Measurements from ENCODE around the gene PREX1. TPM values are rescaled to one million over a fixed set of nuclear protein-coding genes. Genes with fewer than 3 reads are reported as not detected.
A peak's percentile ranks its signal among the peaks of the same experiment; 100 is the strongest.

PREX1 gene
- total RNA-seq, 3 donors from 2014 or later: 28.8 to 31.4 (median 29.5) TPM

GRCh38 chr20:48737434-48738093, 90.2 kb downstream of the PREX1 start:
- peaks cover 36% of the 10 kb centered on the region for H3K36me3 Mint-ChIP-seq (ENCODE audit: insufficient read depth)
- peaks cover 54% of the 10 kb centered on the region for H3K4me1 Mint-ChIP-seq (ENCODE audit: low read depth)
- H3K9me3 Mint-ChIP-seq: no peaks in the 10 kb centered on the region
- H3K27me3 Mint-ChIP-seq (ENCODE audit: low read depth): no peaks in the 10 kb centered on the region
- DNase-seq (no peak), ATAC-seq (no peak)
- no peak overlapping the region for H3K4me3 Mint-ChIP-seq

DNA sequence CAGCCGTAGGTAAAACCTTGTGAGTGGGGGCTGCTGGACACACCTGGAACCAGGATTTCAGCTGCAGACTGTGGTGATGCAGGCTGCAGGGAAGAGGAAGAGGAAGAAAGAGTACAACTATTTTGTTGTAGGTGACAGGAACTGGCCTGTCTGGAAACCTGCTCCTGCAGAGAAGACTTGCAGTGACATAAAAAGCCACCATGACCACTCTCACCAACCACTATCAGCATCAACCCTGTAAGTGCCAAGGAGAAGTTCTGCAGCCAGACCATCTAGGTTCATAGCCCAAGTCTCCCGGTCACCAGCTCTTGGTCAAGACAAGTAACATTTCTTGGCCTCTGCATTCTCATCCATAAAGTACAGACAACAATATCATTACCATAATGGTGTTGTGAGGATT, 91.2 kb downstream of the PREX1 start:
- H3K27me3 Mint-ChIP-seq (ENCODE audit: low read depth): no peaks in the 10 kb centered on the region
- H3K36me3 Mint-ChIP-seq (ENCODE audit: insufficient read depth): peaks cover 33% of the 10 kb centered on the region
- ATAC-seq: no peak
- no peaks in the 10 kb centered on the region for H3K9me3 Mint-ChIP-seq
- peaks cover 54% of the 10 kb centered on the region for H3K4me1 Mint-ChIP-seq (ENCODE audit: low read depth)
- H3K4me3 Mint-ChIP-seq: no peak overlapping the region
- DNase-seq: no peak

- H3K9me3 Mint-ChIP-seq: no peaks in the 10 kb centered on the region
- DNase-seq (no peak), ATAC-seq (no peak)
- H3K4me3 Mint-ChIP-seq: no peak overlapping the region
- H3K4me1 Mint-ChIP-seq (ENCODE audit: low read depth): peaks cover 51% of the 10 kb centered on the region
- H3K36me3 Mint-ChIP-seq (ENCODE audit: insufficient read depth): peaks cover 32% of the 10 kb centered on the region
- H3K27me3 Mint-ChIP-seq (ENCODE audit: low read depth): no peaks in the 10 kb centered on the region
These were observed 91.6 kb downstream of the PREX1 start for GRCh38 chr20:48736231-48736630.

- peaks cover 36% of the 10 kb centered on the region for H3K36me3 Mint-ChIP-seq (ENCODE audit: insufficient read depth)
- no peak overlapping the region for H3K4me3 Mint-ChIP-seq
- no peaks in the 10 kb centered on the region for H3K9me3 Mint-ChIP-seq
- no peak for DNase-seq
- H3K4me1 Mint-ChIP-seq (ENCODE audit: low read depth): peaks cover 55% of the 10 kb centered on the region
- no peak for ATAC-seq
- no peaks in the 10 kb centered on the region for H3K27me3 Mint-ChIP-seq (ENCODE audit: low read depth)
These were observed 92.7 kb downstream of the PREX1 start for GRCh38 chr20:48735112-48735511.

DNA sequence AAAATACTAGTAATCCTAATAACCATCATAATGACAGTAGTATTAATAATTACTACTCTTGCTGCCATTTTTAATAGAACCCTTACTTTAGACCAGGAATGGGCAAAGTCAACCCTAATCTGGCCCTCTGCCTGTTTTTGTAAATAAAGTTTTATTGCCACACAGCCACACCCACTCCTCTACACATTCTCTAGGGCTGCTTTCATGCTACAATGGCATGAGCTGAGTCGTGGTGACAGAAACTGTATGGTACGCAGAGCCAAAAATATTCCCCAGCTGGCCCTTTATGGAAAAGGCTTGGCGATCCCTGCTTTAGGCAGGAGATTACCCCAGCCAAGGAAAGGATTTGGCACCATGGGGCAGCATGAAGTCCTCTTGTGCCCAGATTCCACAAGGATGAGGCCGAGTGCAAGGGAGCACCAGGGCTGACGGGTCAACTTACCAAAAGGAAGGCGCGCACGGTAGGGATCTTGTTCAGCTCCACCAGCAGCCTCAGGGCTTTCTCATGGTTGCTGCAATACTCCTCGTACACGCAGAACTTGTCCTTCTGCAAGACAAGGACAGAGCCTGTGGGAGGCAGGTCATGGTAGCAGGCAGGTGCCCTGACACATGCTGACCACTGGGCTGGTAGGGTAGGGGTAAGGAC, 93.6 kb downstream of the PREX1 start:
- peaks cover 55% of the 10 kb centered on the region for H3K4me1 Mint-ChIP-seq (ENCODE audit: low read depth)
- H3K9me3 Mint-ChIP-seq: no peaks in the 10 kb centered on the region
- H3K27me3 Mint-ChIP-seq (ENCODE audit: low read depth): no peaks in the 10 kb centered on the region
- no peak for DNase-seq
- peaks cover 45% of the 10 kb centered on the region for H3K36me3 Mint-ChIP-seq (ENCODE audit: insufficient read depth)
- H3K4me3 Mint-ChIP-seq: no peak overlapping the region
- no peak for ATAC-seq

GRCh38 chr20:48733296-48733790, 94.5 kb downstream of the PREX1 start:
- ATAC-seq: peak in 1 of 2 donors; percentile 48
- no peaks in the 10 kb centered on the region for H3K27me3 Mint-ChIP-seq (ENCODE audit: low read depth)
- no peak overlapping the region for H3K4me3 Mint-ChIP-seq
- H3K4me1 Mint-ChIP-seq (ENCODE audit: low read depth): peaks cover 48% of the 10 kb centered on the region
- DNase-seq: no peak
- H3K9me3 Mint-ChIP-seq: no peaks in the 10 kb centered on the region
- H3K36me3 Mint-ChIP-seq (ENCODE audit: insufficient read depth): peaks cover 43% of the 10 kb centered on the region

- no peak overlapping the region for H3K4me3 Mint-ChIP-seq
- DNase-seq (no peak), ATAC-seq (no peak)
- H3K36me3 Mint-ChIP-seq (ENCODE audit: insufficient read depth): peaks cover 39% of the 10 kb centered on the region
- no peaks in the 10 kb centered on the region for H3K27me3 Mint-ChIP-seq (ENCODE audit: low read depth)
- no peaks in the 10 kb centered on the region for H3K9me3 Mint-ChIP-seq
- peaks cover 40% of the 10 kb centered on the region for H3K4me1 Mint-ChIP-seq (ENCODE audit: low read depth)
These were observed 95.5 kb downstream of the PREX1 start for GRCh38 chr20:48732081-48732829.

DNA sequence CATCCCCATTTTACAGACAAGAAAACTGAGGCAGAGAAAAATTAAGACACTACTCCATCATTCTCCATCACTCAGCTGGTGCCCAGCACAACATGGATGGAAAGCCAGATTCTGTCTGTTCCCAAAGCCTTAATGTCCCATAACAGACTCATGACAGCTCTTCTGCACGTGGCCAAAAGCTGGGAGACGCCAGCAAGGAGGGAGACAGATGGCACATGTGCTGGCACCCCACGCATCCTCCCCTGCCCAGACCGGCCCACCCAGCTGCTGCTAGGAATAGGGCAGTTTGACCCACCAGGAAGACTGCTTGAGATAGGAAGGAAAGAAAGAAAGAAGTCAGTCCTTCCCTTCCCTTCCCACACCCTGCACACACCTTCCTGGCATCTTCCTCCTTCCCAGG, 96.3 kb downstream of the PREX1 start:
- no peaks in the 10 kb centered on the region for H3K27me3 Mint-ChIP-seq (ENCODE audit: low read depth)
- ATAC-seq (no peak), DNase-seq (no peak)
- H3K4me3 Mint-ChIP-seq: no peak overlapping the region
- peaks cover 43% of the 10 kb centered on the region for H3K36me3 Mint-ChIP-seq (ENCODE audit: insufficient read depth)
- no peaks in the 10 kb centered on the region for H3K9me3 Mint-ChIP-seq
- H3K4me1 Mint-ChIP-seq (ENCODE audit: low read depth): peaks cover 33% of the 10 kb centered on the region

GRCh38 chr20:48730977-48731376, 96.8 kb downstream of the PREX1 start:
- ATAC-seq (no peak), DNase-seq (no peak)
- no peak overlapping the region for H3K4me3 Mint-ChIP-seq
- H3K27me3 Mint-ChIP-seq (ENCODE audit: low read depth): no peaks in the 10 kb centered on the region
- no peaks in the 10 kb centered on the region for H3K9me3 Mint-ChIP-seq
- H3K36me3 Mint-ChIP-seq (ENCODE audit: insufficient read depth): peaks cover 42% of the 10 kb centered on the region
- H3K4me1 Mint-ChIP-seq (ENCODE audit: low read depth): peaks cover 28% of the 10 kb centered on the region

GRCh38 chr20:48729538-48729937, 98.3 kb downstream of the PREX1 start:
- no peak overlapping the region for H3K4me3 Mint-ChIP-seq
- H3K36me3 Mint-ChIP-seq (ENCODE audit: insufficient read depth): peaks cover 47% of the 10 kb centered on the region
- no peaks in the 10 kb centered on the region for H3K9me3 Mint-ChIP-seq
- H3K27me3 Mint-ChIP-seq (ENCODE audit: low read depth): no peaks in the 10 kb centered on the region
- H3K4me1 Mint-ChIP-seq (ENCODE audit: low read depth): peaks cover 26% of the 10 kb centered on the region
- ATAC-seq (no peak), DNase-seq (no peak)

DNA sequence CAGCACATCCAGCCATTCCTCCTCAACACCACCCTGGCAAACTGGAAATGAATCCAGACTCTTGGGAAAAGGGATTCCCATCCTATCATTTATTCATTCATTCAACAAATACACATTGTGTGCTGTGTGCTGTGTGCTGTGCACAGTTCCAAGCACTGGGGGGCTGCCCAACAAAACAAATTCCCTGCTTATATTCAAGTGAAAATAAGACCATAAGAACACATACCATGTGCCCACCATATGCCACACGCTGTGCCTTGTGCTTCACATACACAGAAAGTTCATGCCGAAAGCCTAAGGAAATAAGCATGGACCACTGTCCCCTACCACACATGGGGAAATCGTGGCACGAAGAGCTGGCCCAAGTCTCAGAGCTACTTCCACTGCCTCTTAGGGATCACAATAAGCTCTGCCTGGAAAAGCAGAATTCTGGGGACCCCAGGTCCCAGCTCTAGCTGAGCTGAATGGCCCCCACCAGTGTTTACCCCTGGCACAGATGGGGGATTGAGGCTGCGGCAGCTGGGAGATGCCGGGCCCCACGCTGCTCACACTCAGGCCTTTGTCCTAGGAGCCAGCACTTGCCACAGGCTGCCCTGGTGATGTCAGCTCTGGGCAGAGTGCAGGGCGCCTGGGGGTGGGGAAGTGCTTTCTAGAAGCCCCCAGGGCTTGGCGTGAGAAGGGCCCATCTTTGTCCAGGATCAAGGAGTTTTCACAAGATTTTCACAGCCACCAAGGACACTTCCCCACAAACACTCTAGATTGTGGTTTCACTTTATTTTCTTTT, 99.6 kb downstream of the PREX1 start:
- ATAC-seq (no peak), DNase-seq (no peak)
- H3K4me3 Mint-ChIP-seq: no peak overlapping the region
- H3K9me3 Mint-ChIP-seq: no peaks in the 10 kb centered on the region
- peaks cover 43% of the 10 kb centered on the region for H3K36me3 Mint-ChIP-seq (ENCODE audit: insufficient read depth)
- no peaks in the 10 kb centered on the region for H3K27me3 Mint-ChIP-seq (ENCODE audit: low read depth)
- H3K4me1 Mint-ChIP-seq (ENCODE audit: low read depth): peaks cover 31% of the 10 kb centered on the region

- no peaks in the 10 kb centered on the region for H3K27me3 Mint-ChIP-seq (ENCODE audit: low read depth)
- H3K4me1 Mint-ChIP-seq (ENCODE audit: low read depth): peaks cover 39% of the 10 kb centered on the region
- H3K36me3 Mint-ChIP-seq (ENCODE audit: insufficient read depth): peaks cover 38% of the 10 kb centered on the region
- no peak overlapping the region for H3K4me3 Mint-ChIP-seq
- DNase-seq (no peak), ATAC-seq (no peak)
- no peaks in the 10 kb centered on the region for H3K9me3 Mint-ChIP-seq
These were observed 100.6 kb downstream of the PREX1 start for GRCh38 chr20:48727226-48727625.

DNA sequence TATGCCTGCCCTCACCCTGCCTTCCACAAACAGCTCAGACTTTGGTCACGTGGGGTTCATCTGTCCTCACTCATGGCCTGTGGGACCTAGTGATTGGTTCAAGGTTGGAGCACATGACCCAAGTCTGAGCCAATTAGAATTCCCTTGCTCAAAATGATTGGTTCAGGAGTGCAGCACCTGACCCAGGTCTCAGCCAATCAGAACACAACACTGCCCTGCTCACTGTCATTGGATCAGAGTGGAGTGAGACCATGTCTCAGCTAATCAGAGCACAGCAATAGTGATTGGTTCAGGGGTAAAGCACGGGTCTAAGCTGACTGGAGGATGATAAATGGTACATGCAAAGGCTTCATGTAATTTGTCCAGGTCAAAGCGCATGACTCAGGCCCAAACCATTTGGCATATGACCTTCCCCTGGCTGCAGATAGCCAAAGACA, 102.2 kb downstream of the PREX1 start:
- Mint-ChIP-seq H3K4me1 (ENCODE audit: low read depth) (peaks cover 50% of the 10 kb centered on the region), H3K27me3 (ENCODE audit: low read depth) (no peaks in the 10 kb centered on the region), H3K36me3 (ENCODE audit: insufficient read depth) (peaks cover 35% of the 10 kb centered on the region), H3K4me3 (no peak overlapping the region), H3K9me3 (no peaks in the 10 kb centered on the region)
- DNase-seq: no peak
- ATAC-seq: peak; percentile 32 to 58

Measured in activated T-cell treated with anti-CD3 and anti-CD28 coated beads, Interleukin-2, amount 50 U/mL, for 4 hours (primary cell).